Stimulated activated CD8-positive, alpha-beta memory T cell treated with anti-CD3 and anti-CD28 coated beads, Interleukin-12 subunit alpha, Interleukin-12 subunit beta, amount 100 ng/mL, for 1 hour (primary cell): ENCODE data around the gene CETN1.

ENCODE experiments used
- DNase-seq: peaks from one replicate; pipeline ENCODE4 v3.0.0-alpha.2; 2020; ENCODE audit warnings: low read depth

Gene CETN1

GRCh38 chr18:580154-580553 lies at the start of gene CETN1:
Gene CETN1 (plus strand): TSS chr18:580380. CDS start chr18:580409, 29 bp downstream.
- no peak for DNase-seq

- DNase-seq = no peak
Measured at GRCh38 chr18:532018-532417, 48.2 kb upstream of the CETN1 start.

GRCh38 chr18:532632-533031 lies 47.5 kb upstream of the CETN1 start:
- no peak for DNase-seq

- no peak for DNase-seq
Measured at GRCh38 chr18:533995-534601, 46.1 kb upstream of the CETN1 start.

GRCh38 chr18:543447-544078 lies 36.6 kb upstream of the CETN1 start:
- DNase-seq = no peak

GRCh38 chr18:549967-550366 lies 30.2 kb upstream of the CETN1 start:
- DNase-seq = no peak

- no peak for DNase-seq
Measured at GRCh38 chr18:551404-552061, 28.6 kb upstream of the CETN1 start.

GRCh38 chr18:555705-556457 lies 24.3 kb upstream of the CETN1 start:
- DNase-seq = no peak

- no peak for DNase-seq
Measured at GRCh38 chr18:564708-565561, 15.2 kb upstream of the CETN1 start.

- no peak for DNase-seq
Measured at GRCh38 chr18:565562-566061, 14.6 kb upstream of the CETN1 start.

- DNase-seq = no peak
Measured at GRCh38 chr18:567122-567521, 13.1 kb upstream of the CETN1 start.

- DNase-seq = no peak
Measured at GRCh38 chr18:568731-569130, 11.4 kb upstream of the CETN1 start.

- DNase-seq = no peak
Measured at GRCh38 chr18:570256-570655, 9.9 kb upstream of the CETN1 start.

GRCh38 chr18:570697-571096 lies 9.5 kb upstream of the CETN1 start:
- DNase-seq = no peak

GRCh38 chr18:572091-572830 lies 7.9 kb upstream of the CETN1 start:
- no peak for DNase-seq

- DNase-seq = no peak
Measured at GRCh38 chr18:572831-573289, 7.3 kb upstream of the CETN1 start.

- DNase-seq = no peak
Measured at GRCh38 chr18:573385-573784, 6.8 kb upstream of the CETN1 start.

- DNase-seq = no peak
Measured at GRCh38 chr18:574149-574860, 5.9 kb upstream of the CETN1 start.

- no peak for DNase-seq
Measured at GRCh38 chr18:574865-575645, 5.1 kb upstream of the CETN1 start.
